ENCODE measurements around the gene EML4. TPM values are rescaled to one million over a fixed set of nuclear protein-coding genes. Genes with fewer than 3 reads are reported as not detected.
"Not testable (repeated sequence)": the region's sequence is repeated elsewhere in the genome, so short reads cannot be mapped to it uniquely, and the experiment has no call there.

Gene EML4
- total RNA-seq, 1 donor = 88.1 TPM

DNA sequence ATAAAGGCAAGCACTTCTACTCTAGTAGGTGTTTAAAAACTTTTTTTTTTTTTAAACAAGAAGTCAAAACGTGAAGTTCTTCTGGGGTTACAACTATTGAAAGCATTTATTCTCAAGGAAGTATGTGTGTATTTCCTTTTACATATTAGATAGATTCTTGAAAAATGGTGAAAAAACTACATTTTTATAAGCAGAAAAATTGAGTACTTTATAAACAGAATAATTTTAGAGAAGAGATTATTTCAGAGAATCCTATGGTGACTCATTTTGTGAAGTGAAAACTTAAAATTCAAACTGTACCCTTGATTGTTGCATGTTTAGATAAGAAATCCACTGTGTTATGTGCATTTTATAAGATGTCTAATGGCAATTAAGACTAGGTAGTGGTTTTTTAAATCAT is 2.9 kb downstream of the EML4 start:
- TF ChIP-seq, protein P1, sequence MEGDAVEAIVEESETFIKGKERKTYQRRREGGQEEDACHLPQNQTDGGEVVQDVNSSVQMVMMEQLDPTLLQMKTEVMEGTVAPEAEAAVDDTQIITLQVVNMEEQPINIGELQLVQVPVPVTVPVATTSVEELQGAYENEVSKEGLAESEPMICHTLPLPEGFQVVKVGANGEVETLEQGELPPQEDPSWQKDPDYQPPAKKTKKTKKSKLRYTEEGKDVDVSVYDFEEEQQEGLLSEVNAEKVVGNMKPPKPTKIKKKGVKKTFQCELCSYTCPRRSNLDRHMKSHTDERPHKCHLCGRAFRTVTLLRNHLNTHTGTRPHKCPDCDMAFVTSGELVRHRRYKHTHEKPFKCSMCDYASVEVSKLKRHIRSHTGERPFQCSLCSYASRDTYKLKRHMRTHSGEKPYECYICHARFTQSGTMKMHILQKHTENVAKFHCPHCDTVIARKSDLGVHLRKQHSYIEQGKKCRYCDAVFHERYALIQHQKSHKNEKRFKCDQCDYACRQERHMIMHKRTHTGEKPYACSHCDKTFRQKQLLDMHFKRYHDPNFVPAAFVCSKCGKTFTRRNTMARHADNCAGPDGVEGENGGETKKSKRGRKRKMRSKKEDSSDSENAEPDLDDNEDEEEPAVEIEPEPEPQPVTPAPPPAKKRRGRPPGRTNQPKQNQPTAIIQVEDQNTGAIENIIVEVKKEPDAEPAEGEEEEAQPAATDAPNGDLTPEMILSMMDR (IDR thresholded peaks at IDR 0.05; ENCODE audit: insufficient read depth, low read depth, low read length) = no peak
- DNase-seq (ENCODE audit: low read depth) = no peak
- H3K4me3 ChIP-seq (ENCODE audit: low read depth, low read length) = peak overlapping the region; percentile 94

GRCh38 chr2:42172566-42172965 is 3.4 kb downstream of the EML4 start:
- TF ChIP-seq, protein P1 (IDR thresholded peaks at IDR 0.05; ENCODE audit: insufficient read depth, low read depth, low read length) = no peak
- H3K4me3 ChIP-seq (ENCODE audit: low read depth, low read length) = peak overlapping the region; percentile 94
- no peak for DNase-seq (ENCODE audit: low read depth)

- not testable (repeated sequence) for H3K4me3 ChIP-seq (ENCODE audit: low read depth, low read length); DNase-seq (ENCODE audit: low read depth)
These were observed 4.3 kb downstream of the EML4 start for GRCh38 chr2:42173467-42173866.

GRCh38 chr2:42176992-42177738 is 8.0 kb downstream of the EML4 start:
- H3K4me3 ChIP-seq (ENCODE audit: low read depth, low read length) = no peak overlapping the region
- TF ChIP-seq, protein P1 (IDR thresholded peaks at IDR 0.05; ENCODE audit: insufficient read depth, low read depth, low read length) = no peak
- no peak for DNase-seq (ENCODE audit: low read depth)

DNA sequence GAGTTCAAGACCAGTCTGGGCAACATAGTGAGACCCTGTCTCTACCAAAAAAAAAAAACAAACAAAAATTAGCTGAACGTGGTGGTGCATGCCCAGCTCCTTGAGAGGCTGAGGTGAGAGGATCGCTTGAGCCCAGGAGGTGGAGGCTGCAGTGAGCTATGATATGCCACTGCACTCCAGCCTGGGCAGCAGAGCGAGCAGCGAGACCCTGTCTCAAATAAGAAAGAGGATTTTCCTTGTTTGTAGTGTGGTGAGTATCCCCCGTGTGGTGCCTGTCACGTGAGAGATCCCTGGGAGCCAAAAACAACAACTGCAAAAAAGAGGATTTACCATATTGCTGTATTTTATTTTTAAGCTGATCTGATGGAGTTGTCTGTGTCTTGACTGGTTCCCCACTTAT is 9.2 kb downstream of the EML4 start:
- H3K4me3 ChIP-seq (ENCODE audit: low read depth, low read length) = no peak overlapping the region
- no peak for DNase-seq (ENCODE audit: low read depth)
- TF ChIP-seq, protein P1 (IDR thresholded peaks at IDR 0.05; ENCODE audit: insufficient read depth, low read depth, low read length) = no peak

- TF ChIP-seq, protein P1 (IDR thresholded peaks at IDR 0.05; ENCODE audit: insufficient read depth, low read depth, low read length) = no peak
- DNase-seq (ENCODE audit: low read depth) = no peak
- no peak overlapping the region for H3K4me3 ChIP-seq (ENCODE audit: low read depth, low read length)
These were observed 11.1 kb downstream of the EML4 start for GRCh38 chr2:42180300-42180699.

DNA sequence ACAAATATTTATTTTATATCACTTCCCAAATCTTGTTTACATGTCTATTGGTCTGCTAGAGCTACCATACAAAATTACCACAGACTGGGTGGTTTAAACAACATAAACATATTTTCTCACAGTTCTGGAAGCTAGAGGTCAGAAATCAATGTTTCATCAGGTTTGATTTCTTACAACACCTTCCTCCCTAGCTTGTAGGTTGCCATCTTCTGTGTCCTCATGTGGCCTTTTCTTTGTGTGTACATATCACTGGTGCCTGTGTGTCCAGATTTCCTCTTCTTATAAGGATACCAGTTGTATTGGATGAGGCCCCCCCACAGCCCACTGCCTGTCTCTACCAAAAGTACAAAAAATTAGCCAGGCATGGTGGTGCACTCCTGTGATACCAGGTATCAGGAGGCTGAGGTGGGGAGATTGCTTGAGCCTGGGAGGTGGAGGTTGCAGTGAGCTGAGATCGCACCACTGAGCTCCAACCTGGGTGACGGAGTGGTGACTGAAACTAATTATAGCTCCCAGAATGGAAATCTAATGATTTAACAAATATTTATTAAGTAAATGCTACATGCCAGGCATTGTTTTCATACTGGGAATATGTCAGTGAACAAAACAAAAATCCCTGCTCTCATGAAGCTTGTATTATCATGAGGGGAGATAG is 13.6 kb downstream of the EML4 start:
- H3K4me3 ChIP-seq (ENCODE audit: low read depth, low read length) = no peak overlapping the region
- TF ChIP-seq, protein P1 (IDR thresholded peaks at IDR 0.05; ENCODE audit: insufficient read depth, low read depth, low read length) = no peak
- peak; percentile 61 for DNase-seq (ENCODE audit: low read depth)
